Measurements from ENCODE around the gene SLC7A11. TPM values are rescaled to one million over a fixed set of nuclear protein-coding genes. Genes with fewer than 3 reads are reported as not detected.
"Not testable (repeated sequence)": the region's sequence is repeated elsewhere in the genome, so short reads cannot be mapped to it uniquely, and the experiment has no call there.

Gene SLC7A11
- total RNA-seq, 1 donor from 2014 or later, result 0.93 TPM

GRCh38 chr4:138243369-138243768 lies 1.2 kb upstream of the SLC7A11 start:
- no peak for DNase-seq (ENCODE audit: low spot score)

GRCh38 chr4:138242834-138243156 lies 646 bp upstream of the SLC7A11 start:
- no peak for DNase-seq (ENCODE audit: low spot score)

GRCh38 chr4:138241281-138242075 lies 671 bp downstream of the SLC7A11 start:
- DNase-seq (ENCODE audit: low spot score), result no peak

- no peak for DNase-seq (ENCODE audit: low spot score)
These were observed 2.7 kb downstream of the SLC7A11 start for GRCh38 chr4:138239491-138239890.

GRCh38 chr4:138238521-138239292 lies 3.4 kb downstream of the SLC7A11 start:
- no peak for DNase-seq (ENCODE audit: low spot score)

GRCh38 chr4:138237132-138237531 lies 5.0 kb downstream of the SLC7A11 start:
- DNase-seq (ENCODE audit: low spot score), result not testable (repeated sequence)

GRCh38 chr4:138236037-138236436 lies 6.1 kb downstream of the SLC7A11 start:
- no peak for DNase-seq (ENCODE audit: low spot score)

GRCh38 chr4:138235419-138235952 lies 6.7 kb downstream of the SLC7A11 start:
- DNase-seq (ENCODE audit: low spot score), result no peak

- DNase-seq (ENCODE audit: low spot score), result no peak
These were observed 7.9 kb downstream of the SLC7A11 start for GRCh38 chr4:138234248-138234647.

GRCh38 chr4:138233313-138234034 lies 8.7 kb downstream of the SLC7A11 start:
- DNase-seq (ENCODE audit: low spot score), result no peak

- DNase-seq (ENCODE audit: low spot score), result no peak
These were observed 9.8 kb downstream of the SLC7A11 start for GRCh38 chr4:138232364-138232763.

- no peak for DNase-seq (ENCODE audit: low spot score)
These were observed 12.1 kb downstream of the SLC7A11 start for GRCh38 chr4:138230048-138230447.

- no peak for DNase-seq (ENCODE audit: low spot score)
These were observed 13.0 kb downstream of the SLC7A11 start for GRCh38 chr4:138229160-138229559.

GRCh38 chr4:138226351-138226750 lies 15.8 kb downstream of the SLC7A11 start:
- no peak for DNase-seq (ENCODE audit: low spot score)

- no peak for DNase-seq (ENCODE audit: low spot score)
These were observed 16.7 kb downstream of the SLC7A11 start for GRCh38 chr4:138225477-138225876.

- no peak for DNase-seq (ENCODE audit: low spot score)
These were observed 17.5 kb downstream of the SLC7A11 start for GRCh38 chr4:138224614-138225013.

- no peak for DNase-seq (ENCODE audit: low spot score)
These were observed 18.8 kb downstream of the SLC7A11 start for GRCh38 chr4:138223231-138223910.

GRCh38 chr4:138222046-138222445 lies 20.1 kb downstream of the SLC7A11 start:
- DNase-seq (ENCODE audit: low spot score), result no peak

- DNase-seq (ENCODE audit: low spot score), result no peak
These were observed 23.2 kb downstream of the SLC7A11 start for GRCh38 chr4:138218976-138219375.

GRCh38 chr4:138217567-138217966 lies 24.6 kb downstream of the SLC7A11 start:
- DNase-seq (ENCODE audit: low spot score), result no peak

GRCh38 chr4:138216272-138216867 lies 25.8 kb downstream of the SLC7A11 start:
- no peak for DNase-seq (ENCODE audit: low spot score)

Measured in mesenteric fat pad (tissue), 1 donor.